IPS-11a (cell line): ENCODE measurements around the gene CTBP2.
"Not testable (repeated sequence)": the region's sequence is repeated elsewhere in the genome, so short reads cannot be mapped to it uniquely, and the experiment has no call there.

Source experiments
- H3K4me3 ChIP-seq: one replicate; pipeline ENCODE4 v1.5.1; 2013; ENCODE audit warnings: low read depth, low read length, control low read depth

CTBP2 gene

GRCh38 chr10:124999433-125000365 lies 160.7 kb downstream of the CTBP2 start:
- no peak overlapping the region for H3K4me3 ChIP-seq

GRCh38 chr10:124998624-124999291 lies 161.6 kb downstream of the CTBP2 start:
- no peak overlapping the region for H3K4me3 ChIP-seq

DNA sequence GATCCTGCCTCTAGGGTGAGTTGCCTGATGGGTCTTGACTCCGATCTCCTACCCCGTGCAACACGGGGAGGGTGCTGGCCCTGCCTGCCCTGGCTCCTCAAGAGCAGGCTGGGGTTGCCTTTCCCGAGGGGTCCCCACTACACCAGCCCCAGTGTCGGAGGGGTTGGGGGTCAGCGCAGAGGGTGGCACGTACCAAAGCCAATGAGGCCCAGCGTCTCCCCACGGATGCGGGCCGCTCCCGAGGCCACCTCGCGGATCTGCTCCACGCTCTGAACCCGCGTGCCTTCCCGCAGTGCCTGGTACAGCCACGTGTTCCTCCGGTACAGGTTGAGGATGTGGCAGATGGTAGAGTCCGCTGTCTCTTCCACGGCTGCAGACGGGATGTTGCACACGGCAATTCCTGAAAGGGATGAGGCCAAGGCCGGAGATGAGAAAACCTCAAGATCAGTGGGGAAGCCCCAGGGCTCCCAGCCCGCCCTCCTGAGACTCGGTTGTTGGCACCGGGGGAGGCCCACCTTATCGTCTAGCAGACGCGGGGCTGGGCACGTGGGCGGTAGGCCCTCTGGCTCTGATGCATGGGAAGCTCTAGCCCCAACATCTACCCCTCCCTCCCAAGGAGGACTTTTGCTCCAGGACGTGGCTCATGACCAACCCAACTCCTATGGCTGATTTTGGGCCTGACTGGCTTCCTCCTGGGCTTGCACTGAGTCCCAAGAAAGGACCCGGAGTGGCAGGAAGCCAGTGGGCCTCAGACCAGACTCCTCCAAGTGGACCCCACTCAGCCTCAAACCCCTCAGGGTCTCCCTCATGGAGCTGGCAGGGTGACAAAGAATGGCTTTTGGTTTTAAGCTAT lies 162.4 kb downstream of the CTBP2 start:
- H3K4me3 ChIP-seq = no peak overlapping the region

DNA sequence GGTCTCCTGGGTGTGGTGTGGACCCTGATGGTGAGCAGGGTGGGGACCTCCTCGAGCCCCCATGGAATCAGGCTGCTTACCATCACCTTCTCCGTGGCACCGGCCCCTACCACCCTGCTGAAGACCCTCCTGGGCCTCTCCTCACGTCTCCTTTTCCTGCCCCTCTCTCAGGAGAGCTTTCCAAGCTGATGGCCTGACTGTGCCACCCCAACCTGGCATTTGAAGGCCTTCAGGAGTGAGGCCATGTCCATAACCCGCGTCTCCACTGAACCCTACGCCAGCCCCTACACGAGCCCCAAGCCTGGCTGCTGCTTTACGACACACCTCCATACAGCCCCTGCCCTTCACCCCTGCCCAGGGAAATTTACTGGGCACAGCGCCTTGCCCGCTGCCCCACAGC lies 163.1 kb downstream of the CTBP2 start:
- H3K4me3 ChIP-seq = no peak overlapping the region

DNA sequence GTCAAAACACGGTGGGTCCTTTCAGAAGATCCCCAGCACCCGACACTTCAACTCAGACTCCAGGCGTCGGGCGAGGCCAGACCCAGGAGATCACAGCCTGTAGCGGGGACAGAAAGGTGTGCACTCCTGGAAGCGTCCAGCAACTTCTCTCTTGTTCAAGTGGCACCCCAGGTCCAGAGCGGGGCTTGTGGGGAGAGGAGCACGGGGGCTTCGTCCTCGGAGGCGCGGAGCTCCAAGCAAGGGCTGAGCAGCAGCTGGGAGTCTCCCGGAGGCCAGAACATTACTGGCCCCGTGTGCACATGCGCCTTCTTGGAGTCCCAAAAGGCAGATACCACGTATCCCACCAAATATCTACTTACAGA lies 163.5 kb downstream of the CTBP2 start:
- no peak overlapping the region for H3K4me3 ChIP-seq

DNA sequence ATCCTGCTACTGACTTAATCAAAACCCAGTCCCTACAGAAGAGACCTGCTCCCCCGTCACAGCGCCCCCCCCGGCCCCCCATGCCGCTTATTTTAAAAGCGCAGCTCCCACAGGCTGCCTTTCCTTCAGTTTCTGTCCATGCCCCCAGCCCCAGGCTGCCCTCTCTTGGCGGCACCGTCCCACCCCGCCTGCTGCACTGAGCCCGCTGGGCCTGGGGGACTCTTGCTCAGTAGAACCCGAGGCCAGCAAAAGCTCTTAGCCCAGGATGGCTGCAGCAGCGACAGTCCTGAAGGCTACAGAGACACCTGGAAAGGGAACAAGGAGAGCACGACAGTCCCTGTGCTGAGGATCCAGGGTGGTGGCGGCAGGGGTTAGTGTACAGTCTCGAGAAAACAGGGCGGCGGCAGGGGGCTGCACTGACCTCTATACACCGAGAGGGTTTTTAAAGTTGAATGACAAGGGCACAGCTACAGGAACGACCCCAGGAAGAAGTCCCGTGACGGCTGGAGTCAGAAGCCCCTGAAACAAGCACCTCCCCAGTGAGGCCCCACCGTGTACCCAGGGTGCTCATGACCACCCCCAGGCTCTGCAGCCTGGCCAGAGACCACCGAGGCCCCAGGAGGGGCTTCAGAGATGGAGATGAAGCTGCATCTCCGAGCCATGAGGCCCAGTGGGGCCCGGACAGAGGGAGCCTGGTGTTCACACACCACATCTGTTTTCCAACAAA lies 164.1 kb downstream of the CTBP2 start:
- no peak overlapping the region for H3K4me3 ChIP-seq

DNA sequence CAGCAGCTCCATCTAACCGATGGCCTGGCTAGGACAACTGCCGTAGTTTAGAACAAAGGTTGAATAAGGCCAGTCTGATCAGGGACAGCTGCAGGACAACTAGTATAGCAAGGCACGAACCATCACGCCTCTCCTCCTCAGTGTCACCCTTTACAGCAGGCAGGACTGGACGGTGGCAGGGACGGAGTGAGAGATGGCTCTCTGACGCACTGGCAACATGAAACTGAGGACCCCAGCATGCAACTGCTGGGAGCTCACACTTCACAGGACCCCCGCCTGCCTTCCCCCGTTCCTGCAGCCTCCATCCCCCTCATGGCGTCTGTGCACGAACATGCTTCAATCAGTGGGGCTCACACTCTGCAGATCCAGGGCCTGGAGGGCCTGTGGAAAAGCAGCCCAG lies 164.8 kb downstream of the CTBP2 start:
- H3K4me3 ChIP-seq = no peak overlapping the region

- H3K4me3 ChIP-seq = no peak overlapping the region
Observed at GRCh38 chr10:124994573-124995473, 165.5 kb downstream of the CTBP2 start.

DNA sequence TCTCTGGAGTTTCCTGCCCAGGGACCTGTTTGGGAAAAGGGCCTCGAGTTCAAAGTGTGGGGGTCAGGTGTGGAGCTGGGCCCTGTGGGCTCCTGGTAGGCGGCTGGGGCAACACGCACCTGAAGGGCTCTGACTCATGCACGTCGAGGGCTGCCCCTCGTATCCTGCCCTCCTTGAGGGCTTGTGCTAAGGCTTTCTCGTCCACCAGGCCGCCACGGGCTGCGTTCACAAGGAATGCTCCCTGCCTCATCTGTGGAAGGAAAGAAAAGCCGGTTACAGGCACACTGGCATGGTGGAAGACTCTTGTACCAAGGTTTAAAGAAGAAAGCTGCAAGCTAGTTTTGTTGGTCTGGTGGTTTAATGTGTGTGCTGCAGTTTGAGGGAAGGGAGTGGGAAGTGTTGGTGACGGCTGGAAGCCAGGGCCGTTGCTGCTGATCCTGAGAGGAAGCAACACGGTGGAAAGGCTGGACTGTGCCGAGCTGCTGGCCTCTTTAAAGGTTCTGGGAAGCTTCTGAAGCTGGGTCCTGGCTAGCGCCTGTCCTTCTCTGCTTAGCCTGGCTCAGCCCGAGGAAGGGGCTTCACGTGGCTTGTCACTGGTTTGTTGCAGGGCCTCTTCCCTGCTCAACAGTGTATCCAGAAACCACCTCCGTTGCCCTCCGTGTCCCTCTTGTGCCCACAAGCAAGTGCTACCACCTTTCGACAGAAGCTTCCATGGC lies 166.5 kb downstream of the CTBP2 start:
- H3K4me3 ChIP-seq = no peak overlapping the region

- no peak overlapping the region for H3K4me3 ChIP-seq
Observed at GRCh38 chr10:124993345-124993708, 167.0 kb downstream of the CTBP2 start.

GRCh38 chr10:124992462-124993344 lies 167.7 kb downstream of the CTBP2 start:
- no peak overlapping the region for H3K4me3 ChIP-seq

DNA sequence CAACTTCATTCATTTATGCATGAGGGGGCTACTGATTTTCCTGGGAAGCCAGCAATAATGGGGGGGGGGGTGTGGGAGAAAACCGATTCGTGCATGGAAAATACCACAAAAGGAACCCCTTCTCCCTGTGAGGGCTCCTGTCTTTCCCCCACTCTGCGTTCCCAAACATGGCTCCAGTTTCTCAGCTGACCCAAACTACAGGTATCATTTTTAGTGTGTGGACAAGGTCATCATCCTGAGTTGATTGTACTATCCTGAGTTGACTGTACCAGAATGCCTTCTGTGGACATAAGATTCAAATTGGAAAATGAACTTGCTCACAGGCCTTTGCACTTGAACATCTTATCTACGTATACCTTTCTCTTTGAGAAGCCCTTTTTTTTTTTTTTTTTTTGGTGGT lies 168.5 kb downstream of the CTBP2 start:
- no peak overlapping the region for H3K4me3 ChIP-seq

DNA sequence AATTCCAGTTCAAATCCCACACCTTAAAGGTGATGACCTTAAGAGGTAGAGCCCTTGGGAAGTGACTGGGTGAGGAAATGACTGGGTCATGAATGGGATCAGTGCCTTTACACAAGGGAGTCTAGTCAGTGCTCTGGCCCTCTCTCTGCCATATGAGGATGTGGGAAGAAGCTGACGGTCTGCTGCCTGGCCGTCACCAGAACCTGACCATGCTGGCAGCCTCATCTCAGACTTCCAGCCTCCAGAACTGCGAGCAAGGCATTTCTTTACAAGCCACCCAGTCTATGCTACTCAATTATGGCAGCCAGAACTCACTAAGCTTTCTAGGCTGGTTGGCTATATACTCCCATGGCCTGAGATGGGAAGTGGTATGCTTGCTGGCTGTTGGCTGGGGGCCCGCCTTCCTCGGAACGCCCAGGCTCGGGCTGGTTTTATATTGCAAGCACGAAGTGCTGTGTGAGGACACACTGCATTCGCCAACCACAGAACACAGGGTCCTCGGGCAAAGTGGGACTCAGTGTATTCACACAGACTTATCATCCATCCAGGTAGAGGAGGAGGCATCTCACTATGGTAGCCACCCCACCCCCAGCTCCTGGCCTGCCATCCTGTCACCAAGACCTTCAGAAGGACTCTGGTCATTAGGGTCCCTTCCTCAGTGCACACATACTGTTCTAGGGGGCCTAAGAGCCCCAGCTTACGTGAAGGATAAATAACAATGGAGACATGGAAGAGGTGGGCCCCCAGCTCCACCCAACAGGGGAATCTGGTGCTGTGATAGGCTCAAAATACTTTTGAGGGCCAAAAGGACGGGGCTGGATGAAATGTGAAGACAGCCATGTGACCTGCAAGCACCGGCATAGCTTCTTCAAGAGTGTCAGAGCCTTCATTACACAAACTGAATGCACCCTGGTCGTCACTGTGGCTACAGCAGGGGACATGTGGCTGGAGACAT lies 169.4 kb downstream of the CTBP2 start:
- H3K4me3 ChIP-seq = no peak overlapping the region

GRCh38 chr10:124989526-124989925 lies 170.8 kb downstream of the CTBP2 start:
- no peak overlapping the region for H3K4me3 ChIP-seq

GRCh38 chr10:124988753-124989152 lies 171.6 kb downstream of the CTBP2 start:
- H3K4me3 ChIP-seq = not testable (repeated sequence)

DNA sequence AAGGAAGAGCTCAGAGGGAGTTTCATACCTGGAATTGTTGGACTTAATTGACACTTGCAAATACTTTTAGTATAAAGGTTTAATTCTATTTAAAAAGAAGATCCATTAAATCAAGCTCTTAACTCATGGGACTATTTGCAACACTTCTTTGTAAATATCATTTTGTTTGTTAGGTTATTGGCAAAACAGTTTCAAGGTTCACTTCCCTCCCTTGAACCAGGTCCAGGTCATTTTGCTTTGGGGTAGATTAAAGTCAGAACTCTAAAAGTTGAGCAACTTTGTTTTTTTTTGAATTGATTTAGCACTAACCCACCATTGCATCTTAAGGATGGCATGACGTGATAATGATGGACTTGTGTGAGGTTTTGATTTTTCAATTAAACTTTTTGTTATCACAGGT lies 172.6 kb downstream of the CTBP2 start:
- no peak overlapping the region for H3K4me3 ChIP-seq

DNA sequence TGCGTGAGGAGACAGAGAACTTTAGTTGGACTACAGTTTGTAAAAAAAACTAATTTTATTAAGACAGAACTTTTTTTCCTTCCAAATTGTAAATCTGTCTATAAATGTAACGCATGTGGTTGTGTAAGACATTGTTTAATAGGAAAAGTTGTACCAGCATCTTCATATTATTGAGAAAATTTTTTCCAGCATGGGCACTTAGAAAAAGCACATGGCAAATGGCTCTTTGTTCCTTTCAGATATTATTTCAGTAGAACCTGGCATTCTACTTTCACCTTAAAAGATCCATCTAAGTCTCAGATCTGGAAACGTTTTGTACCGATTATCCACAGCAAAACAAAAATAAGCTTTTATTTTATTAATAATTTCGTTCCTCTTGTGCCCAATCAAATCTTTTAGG lies 175.2 kb downstream of the CTBP2 start:
- no peak overlapping the region for H3K4me3 ChIP-seq
